ENCODE data around the gene KRT75.
A peak's percentile ranks its signal among the peaks of the same experiment; 100 is the strongest.

The KRT75 gene

DNA sequence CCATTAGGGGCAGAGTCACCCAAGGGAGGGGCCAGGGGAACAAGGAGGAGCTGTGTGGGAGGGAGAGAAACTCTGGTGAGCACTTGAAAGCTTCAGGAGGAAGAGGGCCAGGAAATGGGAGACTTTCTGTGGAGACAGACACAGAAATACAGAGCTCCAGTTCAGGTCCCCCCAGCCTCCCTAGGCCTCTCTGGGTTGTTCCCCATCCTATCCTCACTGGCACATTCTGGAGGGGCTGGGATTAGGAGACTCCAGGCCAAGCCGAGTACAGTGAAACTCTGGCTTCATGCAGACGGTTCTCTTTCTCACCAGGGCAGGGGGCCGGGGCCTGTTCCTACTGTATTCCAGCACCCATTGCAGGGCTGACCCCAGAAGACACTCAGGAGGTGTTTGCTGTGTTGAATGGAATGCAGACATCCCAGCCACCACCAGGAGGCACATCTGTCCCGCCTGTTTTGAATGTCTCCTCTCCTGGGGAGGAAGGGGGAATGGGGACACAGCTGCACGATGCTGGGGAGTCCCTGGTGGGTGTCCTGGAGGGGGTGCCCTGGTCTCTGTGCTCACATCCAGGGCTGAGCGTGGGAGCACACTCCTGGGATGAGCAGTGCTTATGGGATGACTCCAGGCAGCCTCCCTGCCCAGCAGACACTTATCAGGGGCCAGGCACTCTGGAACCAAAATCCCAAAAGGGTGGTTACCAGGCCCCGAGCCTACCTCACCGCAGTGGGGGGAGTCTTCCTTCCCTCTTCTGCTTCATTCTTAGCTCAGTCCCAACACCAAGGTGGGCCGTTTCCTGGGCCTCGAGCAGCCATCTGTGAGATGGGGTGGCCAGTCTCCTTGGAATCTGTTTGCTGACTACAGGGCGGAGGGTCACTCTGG, 43.2 kb downstream of the KRT75 start:
- peak; percentile 27 for DNase-seq

DNA sequence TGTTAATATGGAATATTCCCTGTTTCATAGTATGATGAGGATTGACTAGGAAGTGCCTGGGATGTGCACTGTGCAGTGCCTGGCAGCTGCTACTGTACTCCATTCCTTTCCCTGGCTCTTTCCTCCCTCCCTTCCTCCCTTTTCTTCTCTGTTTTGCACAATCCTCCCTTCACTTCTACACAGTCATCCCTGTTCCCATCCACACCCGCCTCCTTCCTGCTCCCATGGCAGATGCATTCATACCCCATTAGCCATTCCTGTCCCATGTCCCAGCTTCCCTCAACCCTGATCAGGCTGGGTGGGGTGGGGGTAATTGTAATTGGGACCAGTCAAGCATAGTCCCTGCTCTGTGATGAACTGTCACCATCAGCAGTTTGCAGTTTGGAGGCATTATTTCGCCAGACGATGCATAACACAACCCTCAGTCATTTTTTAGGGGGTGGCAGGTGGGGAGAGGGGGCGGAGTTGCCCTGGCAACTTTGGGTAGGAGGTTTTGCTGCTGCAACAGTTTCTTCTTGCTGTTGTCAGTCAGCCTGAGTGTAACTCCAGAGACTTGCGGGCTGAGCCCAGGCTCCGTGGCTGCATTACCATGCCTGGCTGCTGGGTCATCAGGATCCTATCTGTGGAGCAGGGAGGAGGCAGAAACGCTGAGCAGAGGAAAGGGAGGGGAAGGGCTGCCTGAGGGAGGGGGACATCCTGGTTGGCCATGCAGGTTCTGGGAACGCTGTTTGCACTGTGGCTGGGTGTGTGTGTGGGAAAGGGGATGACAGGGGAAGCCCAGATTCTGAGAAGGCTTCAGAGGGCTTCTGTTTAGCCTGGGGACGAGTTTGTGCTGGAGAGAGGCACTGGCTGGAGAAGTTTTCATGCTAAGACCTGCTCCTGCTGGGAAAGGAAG, 44.6 kb downstream of the KRT75 start:
- no peak for DNase-seq

DNA sequence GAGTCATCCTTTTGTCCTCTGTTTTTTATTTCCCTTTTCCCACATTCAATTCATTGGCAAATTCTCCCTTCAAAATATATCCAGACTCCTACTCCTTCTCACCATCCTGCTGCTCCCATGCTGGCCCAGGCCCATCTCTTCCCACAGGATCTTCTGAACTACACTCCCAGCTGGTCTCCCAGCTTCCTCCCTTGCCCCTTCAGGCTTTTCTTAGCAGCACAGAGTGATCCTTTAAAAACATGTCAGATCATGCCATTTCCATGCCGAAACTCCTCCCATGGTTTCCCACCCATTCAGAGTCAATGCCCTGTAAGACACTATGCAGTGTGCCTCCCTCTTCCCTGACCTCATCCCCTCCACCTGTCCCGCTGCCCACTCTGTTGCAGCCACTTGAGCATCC, 46.3 kb downstream of the KRT75 start:
- no peak for DNase-seq

DNA sequence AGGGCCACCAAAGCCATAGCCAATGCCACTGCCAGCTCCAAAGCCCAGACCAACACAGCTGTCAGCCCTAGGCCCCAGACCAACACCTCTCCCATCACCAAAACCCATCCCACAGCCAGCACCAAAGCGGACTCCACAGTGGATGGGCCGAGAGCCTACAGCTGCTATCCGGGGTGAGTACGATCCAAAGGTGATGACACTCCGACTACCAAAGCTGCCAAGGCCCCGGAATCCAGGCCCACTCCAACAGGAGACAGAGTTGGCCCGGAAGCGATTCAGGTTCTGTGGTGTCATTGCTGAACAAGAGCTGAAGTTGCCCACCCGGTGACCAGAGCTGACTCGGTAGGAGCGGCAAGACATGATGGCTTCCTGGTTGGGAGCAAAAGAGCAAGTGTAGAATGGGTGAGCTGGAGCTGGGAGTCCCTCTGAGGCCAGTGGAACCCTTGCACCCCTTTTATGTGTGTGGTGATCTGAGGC, 48.9 kb downstream of the KRT75 start, which contains the start of gene KRT84:
TSS of gene KRT84 (minus strand) at position 427 of the 477 bp plus-strand sequence. CDS start at position 360, 67 bp downstream.
- no peak for DNase-seq

DNA sequence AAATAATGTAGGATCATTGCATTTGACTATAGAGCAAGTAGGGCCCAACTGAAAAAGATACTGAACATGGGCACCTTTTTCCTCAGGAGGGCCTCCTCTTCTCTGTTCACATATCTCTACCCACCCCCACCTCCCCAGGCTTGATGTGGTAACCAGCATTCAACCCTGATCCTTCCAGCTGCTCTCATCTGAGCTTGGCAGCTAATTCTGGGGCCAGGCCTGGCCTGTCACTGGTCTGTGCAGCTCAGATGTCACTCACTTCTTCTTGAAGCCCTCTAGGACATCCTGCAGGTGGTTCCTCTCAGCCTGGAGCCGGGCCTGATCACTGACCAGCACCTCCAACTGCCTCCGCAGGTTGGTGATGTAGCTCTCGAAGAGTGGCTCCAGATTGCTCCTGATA, 50.8 kb downstream of the KRT75 start:
- no peak for DNase-seq

DNA sequence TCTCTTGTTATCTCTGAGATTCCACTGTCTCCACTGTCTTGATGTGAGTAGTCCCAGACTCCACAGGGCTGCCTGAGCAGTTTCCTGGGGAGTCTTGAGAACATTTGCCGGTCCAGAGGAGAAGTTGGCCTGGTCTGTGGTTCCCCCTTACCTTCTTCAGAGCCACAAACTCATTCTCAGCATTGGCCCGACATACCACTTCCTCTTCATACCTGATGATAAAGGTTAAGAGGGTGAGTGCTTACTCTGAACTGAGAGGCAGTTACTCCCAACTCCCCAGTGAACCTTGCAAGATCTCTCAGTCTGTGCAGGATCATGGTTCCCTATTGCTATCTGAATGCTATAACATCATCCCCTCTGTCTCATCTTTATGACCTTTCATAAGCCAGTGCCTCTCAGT, 51.3 kb downstream of the KRT75 start:
- DNase-seq = no peak

DNA sequence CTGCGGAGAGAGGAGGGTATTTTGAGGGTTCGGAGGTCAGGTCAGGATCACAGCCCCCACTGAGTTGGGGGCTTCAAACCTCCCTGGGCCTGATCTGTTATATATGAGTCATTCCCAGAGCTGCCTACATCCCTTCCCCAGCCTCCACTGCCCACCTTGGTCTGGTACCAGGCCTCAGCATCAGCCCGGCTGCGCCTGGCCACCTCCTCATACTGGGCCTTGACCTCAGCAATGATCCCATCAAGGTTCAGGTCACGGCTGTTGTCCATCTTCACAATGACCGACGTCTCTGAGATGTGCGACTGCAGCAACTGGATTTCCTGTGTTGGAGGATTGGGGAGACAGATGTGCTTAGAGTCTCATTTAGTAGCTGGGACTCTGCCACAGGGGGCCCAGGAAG, 53.0 kb downstream of the KRT75 start:
- DNase-seq = no peak

DNA sequence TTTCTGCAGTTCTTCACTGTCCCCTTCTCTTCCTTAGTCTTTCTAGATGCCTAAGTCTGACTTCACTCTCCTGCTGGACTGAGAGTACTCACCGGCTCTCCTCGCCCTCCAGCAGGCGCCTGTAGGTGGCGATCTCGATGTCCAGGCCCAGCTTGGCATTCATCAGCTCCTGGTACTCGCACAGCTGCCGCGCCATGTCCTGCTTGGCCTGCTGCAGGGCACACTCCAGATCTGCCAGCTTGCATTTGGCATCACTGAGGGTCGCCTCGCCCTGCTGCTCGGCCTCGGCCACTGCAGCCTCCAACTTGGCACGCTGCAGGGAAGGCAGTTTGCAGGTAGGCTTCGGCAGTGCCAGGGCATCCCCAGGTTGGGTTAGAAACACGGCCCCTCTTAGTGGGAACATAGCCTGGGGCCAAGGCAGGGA, 53.9 kb downstream of the KRT75 start:
- DNase-seq = peak; percentile 31

DNA sequence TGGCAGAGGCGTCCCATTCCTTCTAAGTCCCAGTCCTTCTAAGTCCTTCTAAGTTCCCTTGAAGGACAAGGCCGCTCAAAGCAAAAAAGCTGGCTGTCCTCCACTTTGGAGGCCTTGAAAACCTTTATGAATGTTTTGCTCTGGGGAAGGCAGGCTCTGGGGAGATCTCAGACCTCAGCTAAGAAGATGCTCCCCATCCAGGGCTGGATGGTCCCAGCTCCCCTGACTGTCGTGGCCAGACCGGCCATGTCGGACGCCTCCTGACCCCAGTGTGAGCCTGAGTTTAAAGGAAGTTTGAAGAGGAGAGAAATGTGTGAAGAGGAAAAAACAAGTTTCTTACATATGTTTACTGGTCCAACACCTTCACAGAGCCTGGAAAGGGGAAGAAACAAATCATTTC, 54.6 kb downstream of the KRT75 start:
- DNase-seq = no peak

DNA sequence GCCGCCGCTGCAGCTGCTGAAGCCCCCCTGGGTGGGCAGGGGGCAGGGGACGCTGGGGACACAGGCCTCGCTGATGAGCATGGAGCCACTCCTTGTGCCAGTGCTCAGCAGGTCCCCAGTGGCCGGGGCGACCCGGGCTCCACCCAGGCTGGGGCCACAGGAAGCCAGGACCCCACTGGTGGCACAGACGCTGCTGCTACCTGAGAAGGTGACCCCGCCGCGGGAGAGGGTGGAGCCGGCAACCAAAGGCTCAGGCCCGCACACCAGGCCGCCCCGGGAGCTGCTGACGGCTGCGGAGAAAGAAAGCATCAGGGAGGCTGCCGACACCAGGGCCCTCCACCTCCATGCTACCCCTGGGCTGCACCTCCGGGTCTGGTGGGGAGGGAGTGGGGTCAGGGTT, 56.1 kb downstream of the KRT75 start:
- no peak for DNase-seq

DNA sequence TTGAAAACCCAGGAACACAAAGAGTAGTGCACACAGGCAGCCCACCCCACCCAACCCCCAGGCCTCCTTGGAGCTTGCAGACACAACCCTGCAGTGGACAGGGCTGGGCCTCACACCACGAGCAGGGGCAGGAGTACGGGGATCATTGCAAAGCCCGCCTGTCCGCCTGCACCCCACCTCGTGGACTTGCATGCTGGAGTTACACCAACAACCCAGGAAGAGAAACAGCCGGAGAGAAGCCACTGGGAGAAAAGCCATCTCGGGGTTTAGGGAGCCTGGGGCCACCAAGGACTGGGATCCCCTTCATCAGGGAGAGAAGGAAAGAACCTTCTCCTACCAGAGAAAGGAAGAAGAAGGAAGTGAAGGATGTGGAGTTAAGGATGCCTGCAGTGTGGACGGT, 56.9 kb downstream of the KRT75 start:
- no peak for DNase-seq
